Measurements from ENCODE around the gene RSPH3.

The RSPH3 gene

DNA sequence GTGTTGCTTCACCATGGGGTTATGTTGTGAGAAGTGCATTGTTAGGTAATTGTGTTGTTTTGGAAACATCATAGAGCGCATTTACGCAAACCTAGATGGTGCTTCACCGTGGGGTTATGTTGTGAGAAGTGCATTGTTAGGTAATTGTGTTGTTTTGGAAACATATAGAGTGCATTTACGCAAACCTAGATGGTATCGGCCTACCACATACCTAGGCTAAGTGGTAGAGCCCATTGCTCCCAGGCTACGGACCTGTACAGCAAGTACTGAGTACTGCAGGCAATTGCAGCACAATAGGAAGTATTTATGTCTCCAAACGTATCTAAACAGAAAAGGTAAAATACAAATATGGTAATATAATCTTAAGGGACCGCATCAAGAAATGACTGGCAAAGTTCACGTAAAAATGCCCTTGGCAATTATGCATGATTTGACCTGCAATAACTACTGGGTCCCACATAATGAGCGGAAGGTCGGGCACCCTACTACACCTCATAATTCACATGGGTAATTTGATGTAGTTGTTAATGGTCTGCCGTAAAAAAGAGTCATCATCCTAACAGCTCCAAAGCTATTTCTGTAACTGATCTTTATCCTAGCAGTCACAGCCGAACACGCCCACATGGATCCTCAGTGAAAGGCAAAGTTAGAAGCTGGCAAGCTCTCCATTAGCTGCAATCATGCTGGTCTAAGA, 76.0 kb downstream of the RSPH3 start:
- DNase-seq (ENCODE audit: low read depth) = no peak
- Histone ChIP-seq H3K4me3 (ENCODE audit: low read length) (no peak overlapping the region), H3K9me3 (ENCODE audit: control insufficient read depth, low read length) (no peaks in the 10 kb centered on the region), H3K4me1 (ENCODE audit: control insufficient read depth, insufficient read depth, low read length) (no peaks in the 10 kb centered on the region), H3K9ac (ENCODE audit: low read length) (no peak overlapping the region), H3K27me3 (replicated peaks; ENCODE audit: control insufficient read depth, insufficient read depth, low read length) (no peaks in the 10 kb centered on the region), H3K36me3 (ENCODE audit: control insufficient read depth, insufficient read depth, low read length, severe bottlenecking) (no peaks in the 10 kb centered on the region)

Measured in adipocyte (in vitro differentiated cells).